OCI-LY7 (cell line): ENCODE results near the gene KRTAP5-2. TPM values are rescaled to one million over a fixed set of nuclear protein-coding genes. Genes with fewer than 3 reads are reported as not detected.

ENCODE experiments used
- BruUV-seq: library from RNA; stranded (reverse); fragments of 400-500 nt; replicated peaks from 2 replicates; lab custom pipeline; 2021; lab: Mats Ljungman, UMichigan
- CTCF ChIA-PET: fragments of 300-600 bp; sonication (Branson Sonifier 250); formaldehyde crosslinking; loops from one replicate; lab custom pipeline; 2022; ENCODE audit warnings: antibody characterized with exemption; ENCODE audit not compliant: unreplicated experiment; lab: Charles Lee
- POLR2A ChIA-PET: fragments of 300-600 bp; sonication (Branson Sonifier 250); formaldehyde crosslinking; loops from one replicate; lab custom pipeline; 2022; ENCODE audit warnings: antibody characterized with exemption; lab: Charles Lee
- DNase-seq: peaks from one replicate; pipeline ENCODE4 v3.0.0-alpha.2; 2015; ENCODE audit warnings: low spot score
- H2AFZ ChIP-seq: fragments of 200-600 bp; sonication (generic), shearing (Covaris generic); 2 replicates; pipeline ENCODE4 v1.6.1; 2014; ENCODE audit warnings: mild to moderate bottlenecking, antibody characterized with exemption, low read length, moderate library complexity
- H3K27ac ChIP-seq: fragments of 200-600 bp; sonication (generic); 2 replicates; pipeline ENCODE4 v1.5.1; 2014; ENCODE audit warnings: mixed run types, low read depth, mild to moderate bottlenecking, moderate library complexity, low read length, inconsistent platforms; ENCODE audit not compliant: poor library complexity, severe bottlenecking
- H3K36me3 ChIP-seq: fragments of 200-600 bp; sonication (generic); 2 replicates; pipeline ENCODE4 v1.6.1; 2014; ENCODE audit warnings: mild to moderate bottlenecking, antibody characterized with exemption, low read length, moderate library complexity, mixed read lengths; ENCODE audit not compliant: insufficient read depth
- H3K4me1 ChIP-seq: fragments of 200-600 bp; sonication (generic); 2 replicates; pipeline ENCODE4 v1.5.1; 2014; ENCODE audit warnings: mild to moderate bottlenecking, low read length; ENCODE audit not compliant: insufficient read depth, poor library complexity, severe bottlenecking
- H3K4me2 ChIP-seq: fragments of 200-600 bp; sonication (generic); 2 replicates; pipeline ENCODE4 v1.6.1; 2014; ENCODE audit warnings: mild to moderate bottlenecking, low read length
- H3K4me3 ChIP-seq: fragments of 200-600 bp; sonication (generic); 2 replicates; pipeline ENCODE4 v1.5.1; 2014; ENCODE audit warnings: mild to moderate bottlenecking, low read depth, low read length; ENCODE audit not compliant: poor library complexity, severe bottlenecking
- H3K79me2 ChIP-seq: fragments of 200-600 bp; sonication (generic); 2 replicates; pipeline ENCODE4 v1.6.1; 2016; ENCODE audit warnings: low read depth, mild to moderate bottlenecking, low read length, moderate library complexity, mixed read lengths; ENCODE audit not compliant: insufficient read depth
- H3K9me2 ChIP-seq: fragments of 200-600 bp; sonication (generic); 2 replicates; pipeline ENCODE4 v1.6.1; 2016; ENCODE audit warnings: mild to moderate bottlenecking, low read length, mixed read lengths; ENCODE audit not compliant: insufficient read depth
- H3K9me3 ChIP-seq: fragments of 200-600 bp; sonication (generic); 2 replicates; pipeline ENCODE4 v1.6.1; 2014; ENCODE audit warnings: mild to moderate bottlenecking, mixed run types, low read length, mixed read lengths
- H4K20me1 ChIP-seq: fragments of 200-600 bp; sonication (generic); 2 replicates; pipeline ENCODE4 v1.6.1; 2014; ENCODE audit warnings: mild to moderate bottlenecking, antibody characterized with exemption, low read length, moderate library complexity, mixed read lengths; ENCODE audit not compliant: insufficient read depth
- CTCF ChIP-seq: fragments of 200-600 bp; sonication (generic); conservative IDR thresholded peaks from 2 replicates; pipeline ENCODE4 v1.5.1; 2014; ENCODE audit warnings: mild to moderate bottlenecking, antibody characterized with exemption, low read length, moderate library complexity, mixed read lengths
- EZH2phosphoT487 ChIP-seq: fragments of 200-600 bp; sonication (generic); IDR thresholded peaks from 2 replicates; pipeline ENCODE4 v1.6.1; 2018; ENCODE audit warnings: low read depth, borderline replicate concordance, mild to moderate bottlenecking, mixed run types, antibody characterized with exemption, low read length, moderate library complexity, mixed read lengths
- intact Hi-C: fragments of 100-400 bp; cut with micrococcal nuclease; formaldehyde crosslinking; loops from one replicate; pipeline ENCODE4 v1.10.0; 2022; ENCODE audit not compliant: unreplicated experiment
- total RNA-seq, 2 experiments: library from RNA; depleted of rRNA in 1 of 2; stranded (reverse); fragments of >200 nt in 1 of 2; shearing (Covaris generic) in 1 of 2; gene quantifications; 2 replicates each; pipeline ENCODE4 v1.2.3, GENCODE V29; 2014 to 2022

Gene KRTAP5-2
- total RNA-seq, 2 experiments from 2014 or later: not detected

- intact Hi-C loops: no loop called here
- no peak for DNase-seq
- Histone ChIP-seq H3K36me3 (no peaks in the 10 kb centered on the region), H3K9me2 (no peaks in the 10 kb centered on the region), H3K79me2 (no peaks in the 10 kb centered on the region), H3K27ac (no peak overlapping the region), H4K20me1 (no peaks in the 10 kb centered on the region), H3K9me3 (no peaks in the 10 kb centered on the region), H3K4me2 (no peak overlapping the region), H2AFZ (no peak overlapping the region), H3K4me1 (no peaks in the 10 kb centered on the region), H3K4me3 (no peak overlapping the region)
- POLR2A ChIA-PET: no interaction called here
- no TSS peak for BruUV-seq
- CTCF ChIA-PET: no interaction called here
- TF ChIP-seq EZH2phosphoT487: no peak
- no peak for TF ChIP-seq CTCF
These were observed 41.7 kb downstream of the KRTAP5-2 start for GRCh38 chr11:1556278-1556902.

- H3K27ac ChIP-seq: no peak overlapping the region
- no peaks in the 10 kb centered on the region for H3K9me3 ChIP-seq
- H3K4me3 ChIP-seq: no peak overlapping the region
- no peak overlapping the region for H3K4me2 ChIP-seq
- H3K79me2 ChIP-seq: no peaks in the 10 kb centered on the region
- no peak for DNase-seq
- CTCF ChIA-PET: interaction anchor here (0.6 kb wide), 1 partner anchor 92 kb away, joined by 3 read pairs; no protein-coding TSS in a partner anchor
- no peaks in the 10 kb centered on the region for H3K9me2 ChIP-seq
- H3K36me3 ChIP-seq: no peaks in the 10 kb centered on the region
- H4K20me1 ChIP-seq: no peaks in the 10 kb centered on the region
- H3K4me1 ChIP-seq: no peaks in the 10 kb centered on the region
- intact Hi-C loops: no loop called here
- BruUV-seq: no TSS peak
- POLR2A ChIA-PET: no interaction called here
- TF ChIP-seq CTCF (no peak), EZH2phosphoT487 (no peak)
- no peak overlapping the region for H2AFZ ChIP-seq
These were observed 42.4 kb downstream of the KRTAP5-2 start for GRCh38 chr11:1555713-1556153.

- Histone ChIP-seq H3K4me3 (no peak overlapping the region), H3K4me1 (no peaks in the 10 kb centered on the region), H3K9me3 (no peaks in the 10 kb centered on the region), H3K9me2 (no peaks in the 10 kb centered on the region), H3K4me2 (no peak overlapping the region), H3K79me2 (no peaks in the 10 kb centered on the region), H3K36me3 (no peaks in the 10 kb centered on the region), H4K20me1 (no peaks in the 10 kb centered on the region), H2AFZ (no peak overlapping the region), H3K27ac (no peak overlapping the region)
- POLR2A ChIA-PET: no interaction called here
- no peak for DNase-seq
- no peak for TF ChIP-seq CTCF
- no peak for TF ChIP-seq EZH2phosphoT487
- intact Hi-C loops: no loop called here
- BruUV-seq: no TSS peak
- CTCF ChIA-PET: interaction anchor here (0.6 kb wide), 1 partner anchor 92 kb away, joined by 3 read pairs; no protein-coding TSS in a partner anchor
These were observed 42.9 kb downstream of the KRTAP5-2 start for GRCh38 chr11:1554981-1555712.
